GM19395 (cell line): Measurements from ENCODE around the gene CNIH3.
A peak's percentile ranks its signal among the peaks of the same experiment; 100 is the strongest.

Experiments used
- ATAC-seq: cut with Tn5 transposase; IDR thresholded peaks from one replicate; pipeline ENCODE4 v1.9.1; 2021; ENCODE audit warnings: mild to moderate bottlenecking, moderate library complexity; ENCODE audit not compliant: unreplicated experiment

Gene CNIH3

GRCh38 chr1:224739997-224740684 is 124.0 kb downstream of the CNIH3 start:
- ATAC-seq: peak; percentile 89

GRCh38 chr1:224740685-224741052 is 124.6 kb downstream of the CNIH3 start:
- no peak for ATAC-seq

- no peak for ATAC-seq
These were observed 126.2 kb downstream of the CNIH3 start for GRCh38 chr1:224742349-224742748.

GRCh38 chr1:224743608-224744164 is 127.6 kb downstream of the CNIH3 start:
- ATAC-seq: no peak

GRCh38 chr1:224744521-224744920 is 128.4 kb downstream of the CNIH3 start:
- ATAC-seq: no peak

- ATAC-seq: no peak
These were observed 129.3 kb downstream of the CNIH3 start for GRCh38 chr1:224745394-224745793.

- ATAC-seq: peak; percentile 71
These were observed 129.8 kb downstream of the CNIH3 start for GRCh38 chr1:224745924-224746323.

- no peak for ATAC-seq
These were observed 131.5 kb downstream of the CNIH3 start for GRCh38 chr1:224747578-224747977.

- no peak for ATAC-seq
These were observed 133.8 kb downstream of the CNIH3 start for GRCh38 chr1:224749916-224750315.

GRCh38 chr1:224751624-224752311 is 135.7 kb downstream of the CNIH3 start:
- ATAC-seq: peak; percentile 33

- ATAC-seq: peak; percentile 44
These were observed 137.4 kb downstream of the CNIH3 start for GRCh38 chr1:224753491-224753890.

- ATAC-seq: no peak
These were observed 139.5 kb downstream of the CNIH3 start for GRCh38 chr1:224755586-224755985.

- ATAC-seq: no peak
These were observed 141.4 kb downstream of the CNIH3 start for GRCh38 chr1:224757508-224757907.

- ATAC-seq: no peak
These were observed 143.0 kb downstream of the CNIH3 start for GRCh38 chr1:224759135-224759534.

- ATAC-seq: no peak
These were observed 143.6 kb downstream of the CNIH3 start for GRCh38 chr1:224759681-224760091.

GRCh38 chr1:224760163-224760562 is 144.0 kb downstream of the CNIH3 start:
- ATAC-seq: no peak

GRCh38 chr1:224761245-224761644 is 145.1 kb downstream of the CNIH3 start:
- ATAC-seq: no peak

GRCh38 chr1:224762046-224762445 is 145.9 kb downstream of the CNIH3 start:
- no peak for ATAC-seq

- ATAC-seq: no peak
These were observed 146.6 kb downstream of the CNIH3 start for GRCh38 chr1:224762701-224763100.

GRCh38 chr1:224763126-224763775 is 147.1 kb downstream of the CNIH3 start:
- no peak for ATAC-seq

- no peak for ATAC-seq
These were observed 150.1 kb downstream of the CNIH3 start for GRCh38 chr1:224766266-224766665.

- ATAC-seq: no peak
These were observed 150.9 kb downstream of the CNIH3 start for GRCh38 chr1:224767031-224767430.
